Stimulated activated CD4-positive, alpha-beta T cell treated with anti-CD3 and anti-CD28 coated beads, Interleukin-4, amount 100 ng/mL, for 24 hours (primary cell): ENCODE results near the gene RNASET2.
A peak's percentile ranks its signal among the peaks of the same experiment; 100 is the strongest.
"Not testable (repeated sequence)": the region's sequence is repeated elsewhere in the genome, so short reads cannot be mapped to it uniquely, and the experiment has no call there.

ENCODE experiments used
- DNase-seq: peaks from one replicate; pipeline ENCODE4 v3.0.0-alpha.2; 2020

Gene RNASET2

GRCh38 chr6:166925141-166925996 is 31.0 kb downstream of the RNASET2 start:
- DNase-seq = no peak

DNA sequence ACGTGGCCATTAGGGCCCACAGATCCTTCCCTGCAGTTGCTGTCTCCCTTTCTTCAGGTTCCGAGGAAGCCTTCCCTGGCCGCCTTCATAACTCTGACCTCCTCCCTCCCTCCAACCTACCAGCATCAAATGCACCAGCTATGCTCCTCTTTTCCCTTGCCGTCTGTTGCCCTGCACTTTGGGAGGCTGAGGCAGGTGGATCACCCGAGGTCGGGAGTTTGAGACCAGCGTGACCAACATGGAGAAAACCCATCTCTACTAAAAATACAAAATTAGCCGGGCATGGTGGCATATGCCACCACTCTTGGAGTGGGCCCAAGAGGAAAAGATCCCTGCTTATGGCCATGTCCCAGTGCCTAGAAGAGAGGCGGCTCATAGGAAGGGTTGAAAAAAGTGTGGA is 31.8 kb downstream of the RNASET2 start:
- no peak for DNase-seq

GRCh38 chr6:166922937-166923336 is 33.4 kb downstream of the RNASET2 start:
- no peak for DNase-seq

GRCh38 chr6:166921570-166921969 is 34.8 kb downstream of the RNASET2 start:
- DNase-seq = no peak

- DNase-seq = no peak
Measured at GRCh38 chr6:166916824-166917223, 39.5 kb downstream of the RNASET2 start.

- not testable (repeated sequence) for DNase-seq
Measured at GRCh38 chr6:166915484-166915883, 40.9 kb downstream of the RNASET2 start.

- DNase-seq = not testable (repeated sequence)
Measured at GRCh38 chr6:166914952-166915351, 41.4 kb downstream of the RNASET2 start.

- no peak for DNase-seq
Measured at GRCh38 chr6:166911248-166911677, 45.1 kb downstream of the RNASET2 start.

- peak; percentile 13 for DNase-seq
Measured at GRCh38 chr6:166910601-166911000, 45.7 kb downstream of the RNASET2 start.

DNA sequence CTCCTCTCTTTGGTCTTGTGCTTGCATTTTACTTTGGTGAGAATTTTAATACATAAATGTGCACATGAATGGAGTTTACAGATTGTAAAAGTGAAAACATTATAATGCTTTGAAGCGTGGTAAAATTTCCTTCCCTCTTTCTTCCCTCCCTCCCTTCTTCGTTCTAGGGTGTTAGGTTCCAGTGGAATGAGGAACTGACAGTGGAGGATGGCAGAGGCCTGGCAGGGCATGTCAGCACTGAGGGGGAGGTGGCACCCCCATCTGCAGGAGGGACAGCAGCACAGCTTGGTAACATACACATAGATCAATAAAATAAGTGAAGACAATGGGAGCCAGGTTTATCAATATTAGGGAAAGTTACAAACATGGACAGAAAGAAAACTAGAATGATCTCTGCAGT is 47.5 kb downstream of the RNASET2 start:
- no peak for DNase-seq

- no peak for DNase-seq
Measured at GRCh38 chr6:166907871-166908806, 48.2 kb downstream of the RNASET2 start.

DNA sequence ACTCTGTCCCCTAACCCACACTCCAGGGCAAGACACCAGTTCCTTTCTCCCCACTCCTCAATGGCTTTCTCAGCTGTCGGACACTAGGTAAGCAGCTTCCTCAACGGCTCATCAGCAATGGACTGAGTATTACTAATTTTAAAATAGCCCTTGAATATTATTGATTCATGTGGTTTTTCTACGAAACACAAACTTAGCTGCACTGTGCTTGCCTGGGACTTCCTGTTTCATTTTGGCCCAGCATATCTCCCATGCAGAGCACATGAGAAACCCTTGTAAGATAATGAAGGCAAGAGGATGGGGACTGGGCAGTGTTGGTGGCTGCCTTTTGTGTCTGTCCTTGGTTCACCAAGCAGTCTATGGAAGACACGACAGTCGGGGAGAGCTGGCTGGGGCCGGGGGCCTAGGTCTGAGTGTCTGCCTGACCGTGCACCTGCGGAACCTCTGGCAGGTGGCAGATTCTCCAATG is 48.9 kb downstream of the RNASET2 start:
- no peak for DNase-seq

- DNase-seq = no peak
Measured at GRCh38 chr6:166906376-166907044, 49.8 kb downstream of the RNASET2 start.

DNA sequence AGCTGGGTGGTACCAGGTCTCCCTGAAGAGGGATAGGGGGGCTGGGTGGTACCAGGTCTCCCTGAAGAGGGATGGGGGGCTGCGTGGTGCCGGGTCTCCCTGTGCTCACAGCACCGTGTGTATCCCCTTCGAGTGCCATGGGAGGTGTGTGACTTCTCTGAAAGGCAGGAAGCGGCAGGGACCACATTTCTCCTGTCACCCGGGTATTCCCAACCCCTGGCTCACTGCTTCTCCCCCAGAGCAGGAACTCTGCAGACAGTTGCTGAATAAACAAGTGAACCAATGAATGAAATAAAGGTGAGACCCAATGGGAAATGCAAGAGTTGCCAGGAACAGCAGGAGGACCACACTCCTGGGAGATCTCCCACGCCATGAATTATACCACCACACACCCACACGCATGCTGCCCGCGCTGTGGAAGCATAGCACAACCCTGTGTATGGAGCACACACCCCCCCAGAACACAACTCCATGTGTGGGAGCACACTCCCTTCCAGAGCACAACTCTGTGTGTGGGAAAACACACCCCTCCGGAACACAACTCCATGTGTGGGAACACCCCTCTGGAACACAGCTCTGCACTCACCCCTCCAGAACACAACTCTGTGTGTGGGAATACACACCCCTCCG is 50.7 kb downstream of the RNASET2 start:
- no peak for DNase-seq

GRCh38 chr6:166905013-166905412 is 51.3 kb downstream of the RNASET2 start:
- DNase-seq = no peak

DNA sequence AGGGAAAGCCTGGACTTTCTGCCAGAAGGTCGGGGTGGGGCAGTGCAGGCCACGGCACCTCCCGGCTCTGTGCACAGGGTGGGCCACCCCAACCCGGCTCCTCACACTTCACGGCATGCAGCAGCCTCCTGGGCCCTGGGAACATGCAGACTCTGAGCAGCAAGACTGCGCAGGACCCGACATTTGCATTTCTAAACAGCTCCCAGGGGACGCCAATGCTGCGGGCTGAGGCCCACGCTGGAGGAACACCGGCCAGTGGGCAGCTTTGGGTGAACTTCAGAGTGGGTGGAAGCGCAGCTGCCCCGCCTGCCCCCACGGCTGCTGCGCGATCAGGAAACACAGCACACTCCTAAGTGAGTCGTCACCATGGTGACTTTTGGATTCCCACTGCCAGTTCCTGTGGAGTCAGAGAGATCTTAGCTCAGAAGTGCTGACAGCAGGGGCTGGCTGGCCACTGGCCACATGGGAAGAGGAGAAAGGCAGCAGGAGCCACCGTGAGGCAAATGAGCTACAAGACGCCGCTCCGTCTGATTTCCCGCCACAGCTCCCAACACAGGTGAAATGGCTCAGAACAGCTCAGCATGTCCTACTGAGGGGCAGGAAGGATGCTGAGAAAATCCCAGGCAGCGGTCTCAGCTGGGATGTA is 52.1 kb downstream of the RNASET2 start:
- DNase-seq = no peak

DNA sequence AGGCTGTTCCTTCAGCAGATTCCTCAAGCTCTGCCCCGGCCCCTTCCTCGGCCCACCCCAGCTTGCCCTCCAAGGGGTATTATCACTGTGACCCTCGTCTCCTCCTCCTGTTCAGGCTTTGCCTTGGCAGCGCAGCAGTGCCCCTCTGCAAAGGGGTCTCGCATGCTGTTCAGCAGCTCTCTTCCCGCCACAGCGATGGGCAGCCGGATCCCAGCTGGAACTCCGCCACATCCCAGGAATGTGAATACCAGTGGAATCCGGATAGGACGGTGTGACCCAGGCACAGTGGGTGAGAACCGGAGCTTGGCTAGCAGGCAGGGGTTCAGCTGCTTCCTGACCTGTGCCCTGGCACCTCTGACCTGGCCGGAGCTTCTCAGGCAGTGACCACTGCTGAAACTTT is 52.9 kb downstream of the RNASET2 start:
- no peak for DNase-seq

DNA sequence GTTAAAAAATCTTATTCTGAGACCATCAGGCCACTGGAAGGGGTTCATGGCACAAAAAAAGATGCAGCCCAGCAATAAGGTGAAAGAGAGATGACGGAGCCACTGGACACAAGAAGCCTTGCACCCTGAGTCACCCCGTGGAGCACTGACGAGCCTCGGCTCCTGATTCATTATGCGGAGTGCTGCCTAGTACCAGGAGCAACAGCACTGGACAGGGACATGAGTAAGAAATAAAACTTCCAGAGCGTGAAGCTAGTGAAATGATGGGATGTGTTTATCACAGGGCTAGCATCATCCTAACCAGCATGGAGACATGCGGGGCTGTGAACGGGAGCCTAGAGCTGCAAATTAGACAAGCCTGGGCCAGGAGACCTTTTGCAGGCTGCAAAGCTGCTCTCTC is 53.3 kb downstream of the RNASET2 start:
- no peak for DNase-seq

GRCh38 chr6:166902211-166902755 is 54.1 kb downstream of the RNASET2 start:
- no peak for DNase-seq

GRCh38 chr6:166901626-166902025 is 54.7 kb downstream of the RNASET2 start:
- no peak for DNase-seq

GRCh38 chr6:166900956-166901607 is 55.3 kb downstream of the RNASET2 start:
- no peak for DNase-seq
